C4-2B (cell line): ENCODE results near the gene ERGIC1.

Source experiments
- ZFX ChIP-seq: fragments of 450-650 bp; IDR thresholded peaks from 2 replicates; pipeline ENCODE4 v1.6.1; 2017
- TF ChIP-seq, protein P1 (sequence below): fragments of 450-650 bp; conservative IDR thresholded peaks from 2 replicates; pipeline ENCODE4 v1.5.1; 2017; ENCODE audit warnings: mild to moderate bottlenecking

DNA sequence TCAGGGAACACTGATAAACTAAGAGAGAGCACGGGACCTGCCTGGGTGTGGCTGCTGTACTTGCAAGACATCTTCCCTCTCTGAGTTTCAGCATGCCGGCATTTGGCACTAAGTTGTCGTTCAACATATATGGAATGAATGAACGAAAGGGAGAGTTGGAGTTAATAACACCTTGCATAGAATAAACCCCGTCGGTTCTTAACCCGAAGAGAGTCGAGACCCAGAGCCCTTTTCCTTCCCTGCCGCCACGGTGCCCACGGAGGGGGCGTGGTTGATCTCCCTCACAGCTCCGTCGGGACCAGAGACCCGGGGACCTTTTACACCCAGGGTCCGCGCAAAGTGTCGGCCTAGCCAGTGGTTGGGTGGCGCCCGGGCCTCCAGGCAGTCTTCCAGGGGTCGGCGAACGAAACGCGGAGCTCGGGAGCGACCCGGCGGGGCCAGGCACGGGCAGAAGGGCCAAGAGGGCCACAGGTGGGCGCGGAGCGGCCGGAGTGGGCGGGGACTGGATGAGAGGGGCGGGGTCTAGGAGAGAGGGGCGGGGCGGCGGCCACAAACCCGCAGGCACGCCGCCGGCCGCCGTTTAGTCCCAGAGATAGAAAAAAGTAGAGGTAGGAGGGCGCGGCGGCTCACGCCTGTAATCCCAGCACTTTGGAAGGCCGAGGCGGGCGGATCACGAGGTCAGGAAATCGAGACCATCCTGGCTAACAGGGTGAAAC is 124.4 kb downstream of the ERGIC1 start:
- TF ChIP-seq, protein P1, sequence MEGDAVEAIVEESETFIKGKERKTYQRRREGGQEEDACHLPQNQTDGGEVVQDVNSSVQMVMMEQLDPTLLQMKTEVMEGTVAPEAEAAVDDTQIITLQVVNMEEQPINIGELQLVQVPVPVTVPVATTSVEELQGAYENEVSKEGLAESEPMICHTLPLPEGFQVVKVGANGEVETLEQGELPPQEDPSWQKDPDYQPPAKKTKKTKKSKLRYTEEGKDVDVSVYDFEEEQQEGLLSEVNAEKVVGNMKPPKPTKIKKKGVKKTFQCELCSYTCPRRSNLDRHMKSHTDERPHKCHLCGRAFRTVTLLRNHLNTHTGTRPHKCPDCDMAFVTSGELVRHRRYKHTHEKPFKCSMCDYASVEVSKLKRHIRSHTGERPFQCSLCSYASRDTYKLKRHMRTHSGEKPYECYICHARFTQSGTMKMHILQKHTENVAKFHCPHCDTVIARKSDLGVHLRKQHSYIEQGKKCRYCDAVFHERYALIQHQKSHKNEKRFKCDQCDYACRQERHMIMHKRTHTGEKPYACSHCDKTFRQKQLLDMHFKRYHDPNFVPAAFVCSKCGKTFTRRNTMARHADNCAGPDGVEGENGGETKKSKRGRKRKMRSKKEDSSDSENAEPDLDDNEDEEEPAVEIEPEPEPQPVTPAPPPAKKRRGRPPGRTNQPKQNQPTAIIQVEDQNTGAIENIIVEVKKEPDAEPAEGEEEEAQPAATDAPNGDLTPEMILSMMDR, result no peak
- TF ChIP-seq ZFX, result no peak
